Cerebellar cortex (tissue), 1 donor: ENCODE data around the gene HOATZ.
A peak's percentile ranks its signal among the peaks of the same experiment; 100 is the strongest.

ENCODE experiments used
- DNase-seq: peaks from one replicate; pipeline ENCODE4 v3.0.0-alpha.2; 2015; ENCODE audit warnings: low spot score

HOATZ gene

GRCh38 chr11:111514216-111515031 lies at the start of gene HOATZ:
HOATZ (plus strand) TSS chr11:111514778; CDS start chr11:111514785, 7 bp downstream.
- no peak for DNase-seq

GRCh38 chr11:111465400-111465799 lies 49.2 kb upstream of the HOATZ start:
- DNase-seq = no peak

- DNase-seq = no peak
Measured at GRCh38 chr11:111466615-111467014, 48.0 kb upstream of the HOATZ start.

- DNase-seq = no peak
Measured at GRCh38 chr11:111469200-111469599, 45.4 kb upstream of the HOATZ start.

- DNase-seq = no peak
Measured at GRCh38 chr11:111472228-111472627, 42.4 kb upstream of the HOATZ start.

GRCh38 chr11:111474432-111474831 lies 40.1 kb upstream of the HOATZ start:
- no peak for DNase-seq

GRCh38 chr11:111476366-111476765 lies 38.2 kb upstream of the HOATZ start:
- no peak for DNase-seq

GRCh38 chr11:111476956-111477355 lies 37.6 kb upstream of the HOATZ start:
- no peak for DNase-seq

- no peak for DNase-seq
Measured at GRCh38 chr11:111477898-111478297, 36.7 kb upstream of the HOATZ start.

GRCh38 chr11:111479666-111480065 lies 34.9 kb upstream of the HOATZ start:
- DNase-seq = no peak

GRCh38 chr11:111483431-111483830 lies 31.1 kb upstream of the HOATZ start:
- no peak for DNase-seq

- no peak for DNase-seq
Measured at GRCh38 chr11:111490496-111490895, 24.1 kb upstream of the HOATZ start.

GRCh38 chr11:111494040-111494439 lies 20.5 kb upstream of the HOATZ start:
- DNase-seq = no peak

- no peak for DNase-seq
Measured at GRCh38 chr11:111499483-111499882, 15.1 kb upstream of the HOATZ start.

GRCh38 chr11:111500481-111500880 lies 14.1 kb upstream of the HOATZ start:
- no peak for DNase-seq

- no peak for DNase-seq
Measured at GRCh38 chr11:111502611-111503010, 12.0 kb upstream of the HOATZ start.

- DNase-seq = peak; percentile 45
Measured at GRCh38 chr11:111510311-111510710, 4.3 kb upstream of the HOATZ start.

GRCh38 chr11:111512296-111513239 lies 2.0 kb upstream of the HOATZ start, which contains the start of gene BTG4:
BTG4 (minus strand) TSS chr11:111512386; CDS start chr11:111498776, 13,610 bp downstream.
- DNase-seq = no peak

- no peak for DNase-seq
Measured at GRCh38 chr11:111513240-111513605, 1.4 kb upstream of the HOATZ start.

GRCh38 chr11:111515591-111515990 lies 1.0 kb downstream of the HOATZ start:
- no peak for DNase-seq

- DNase-seq = no peak
Measured at GRCh38 chr11:111518668-111519067, 4.1 kb downstream of the HOATZ start.

- DNase-seq = no peak
Measured at GRCh38 chr11:111520560-111520959, 6.0 kb downstream of the HOATZ start.

- DNase-seq = no peak
Measured at GRCh38 chr11:111521135-111521534, 6.6 kb downstream of the HOATZ start.
